T-helper 17 cell (primary cell): Measurements from ENCODE around the gene ECSCR. TPM values are rescaled to one million over a fixed set of nuclear protein-coding genes. Genes with fewer than 3 reads are reported as not detected.

Source experiments
- ATAC-seq: fragments of 150-1000 bp; cut with Tn5 transposase; 2 replicates; pipeline ENCODE4 v1.10.0; 2021; ENCODE audit warnings: mild to moderate bottlenecking, moderate library complexity
- DNase-seq, 3 donors: peaks; one replicate each; pipeline versions ENCODE4 v3.0.0 to v3.0.0-alpha.2; 2020 to 2021
- H3K9me3 ChIP-seq: one replicate; pipeline ENCODE4 v1.7.0; 2013; ENCODE audit warnings: low read length, mild to moderate bottlenecking; ENCODE audit not compliant: control insufficient read depth, poor library complexity, severe bottlenecking
- H3K27ac Mint-ChIP-seq: one replicate; pipeline ENCODE4 v1.8.0; 2022; ENCODE audit warnings: mild to moderate bottlenecking, moderate library complexity, mixed read lengths
- H3K27me3 Mint-ChIP-seq: one replicate; pipeline ENCODE4 v1.8.0; 2022; ENCODE audit warnings: mixed read lengths
- H3K36me3 Mint-ChIP-seq: one replicate; pipeline ENCODE4 v1.8.0; 2022; ENCODE audit warnings: low read depth, mixed read lengths
- H3K4me1 Mint-ChIP-seq: one replicate; pipeline ENCODE4 v1.8.0; 2022; ENCODE audit warnings: mild to moderate bottlenecking, mixed read lengths
- H3K4me3 Mint-ChIP-seq: one replicate; pipeline ENCODE4 v1.8.0; 2022; ENCODE audit warnings: mild to moderate bottlenecking, moderate library complexity, mixed read lengths
- total RNA-seq, 4 donors: library from RNA in 2 of 4; stranded (reverse) in 2 of 4; gene quantifications; one replicate each; pipeline ENCODE4 v1.2.3 and lab custom pipeline; 2022 to 2026

ECSCR gene
- total RNA-seq, 2 donors from 2014 or later = not detected

- H3K9me3 ChIP-seq = no peaks in the 10 kb centered on the region
- Mint-ChIP-seq H3K27me3 (no peaks in the 10 kb centered on the region), H3K4me1 (peaks cover 7% of the 10 kb centered on the region), H3K36me3 (peaks cover 8% of the 10 kb centered on the region), H3K4me3 (no peak overlapping the region), H3K27ac (no peak overlapping the region)
- no peak for DNase-seq
- ATAC-seq = no peak
Observed at GRCh38 chr5:139426203-139426885, 36.2 kb downstream of the ECSCR start.

GRCh38 chr5:139425497-139425896 is 37.0 kb downstream of the ECSCR start:
- no peaks in the 10 kb centered on the region for H3K9me3 ChIP-seq
- Mint-ChIP-seq H3K36me3 (peaks cover 8% of the 10 kb centered on the region), H3K27ac (no peak overlapping the region), H3K4me3 (no peak overlapping the region), H3K4me1 (peaks cover 7% of the 10 kb centered on the region), H3K27me3 (no peaks in the 10 kb centered on the region)
- DNase-seq = no peak
- no peak for ATAC-seq

- Mint-ChIP-seq H3K4me1 (peaks cover 4% of the 10 kb centered on the region), H3K36me3 (peaks cover 8% of the 10 kb centered on the region), H3K27me3 (no peaks in the 10 kb centered on the region), H3K27ac (peak overlapping the region; percentile 41), H3K4me3 (no peak overlapping the region)
- peak; percentile 98 for ATAC-seq
- no peaks in the 10 kb centered on the region for H3K9me3 ChIP-seq
- peak in 1 of 3 donors; percentile 50 for DNase-seq
Observed at GRCh38 chr5:139422307-139422893, 40.1 kb downstream of the ECSCR start.

GRCh38 chr5:139419226-139420192 is 43.0 kb downstream of the ECSCR start:
- no peak for DNase-seq
- Mint-ChIP-seq H3K27ac (peak overlapping the region; percentile 59), H3K4me1 (peaks cover 17% of the 10 kb centered on the region), H3K27me3 (no peaks in the 10 kb centered on the region), H3K36me3 (peaks cover 6% of the 10 kb centered on the region), H3K4me3 (no peak overlapping the region)
- H3K9me3 ChIP-seq = no peaks in the 10 kb centered on the region
- no peak for ATAC-seq

- H3K4me1 Mint-ChIP-seq = peaks cover 18% of the 10 kb centered on the region
- no peak for DNase-seq
- ATAC-seq = no peak
Observed at GRCh38 chr5:139418793-139419192, 43.8 kb downstream of the ECSCR start.

GRCh38 chr5:139417214-139417613 is 45.3 kb downstream of the ECSCR start:
- DNase-seq (no peak), ATAC-seq (no peak)
- H3K27ac Mint-ChIP-seq = no peak overlapping the region
- H3K36me3 Mint-ChIP-seq = peaks cover 3% of the 10 kb centered on the region
- H3K9me3 ChIP-seq = no peaks in the 10 kb centered on the region
- peaks cover 18% of the 10 kb centered on the region for H3K4me1 Mint-ChIP-seq
- H3K4me3 Mint-ChIP-seq = no peak overlapping the region
- no peaks in the 10 kb centered on the region for H3K27me3 Mint-ChIP-seq

More at GRCh38 chr5:139418793-139419192, 43.8 kb downstream of the ECSCR start:
- Mint-ChIP-seq H3K4me3 (no peak overlapping the region), H3K27ac (no peak overlapping the region), H3K36me3 (peaks cover 6% of the 10 kb centered on the region), H3K27me3 (no peaks in the 10 kb centered on the region)
- H3K9me3 ChIP-seq = no peaks in the 10 kb centered on the region

GRCh38 chr5:139416651-139417050 is 45.9 kb downstream of the ECSCR start:
- H3K27ac Mint-ChIP-seq = no peak overlapping the region
- no peak overlapping the region for H3K4me3 Mint-ChIP-seq
- H3K9me3 ChIP-seq = no peaks in the 10 kb centered on the region
- peaks cover 3% of the 10 kb centered on the region for H3K36me3 Mint-ChIP-seq
- no peak for ATAC-seq
- H3K4me1 Mint-ChIP-seq = peaks cover 17% of the 10 kb centered on the region
- no peak for DNase-seq
- H3K27me3 Mint-ChIP-seq = no peaks in the 10 kb centered on the region

- Mint-ChIP-seq H3K4me3 (no peak overlapping the region), H3K4me1 (peaks cover 17% of the 10 kb centered on the region), H3K27me3 (no peaks in the 10 kb centered on the region), H3K36me3 (peaks cover 3% of the 10 kb centered on the region), H3K27ac (peak overlapping the region; percentile 61)
- no peak for DNase-seq
- ATAC-seq = no peak
- no peaks in the 10 kb centered on the region for H3K9me3 ChIP-seq
Observed at GRCh38 chr5:139415869-139416268, 46.7 kb downstream of the ECSCR start.

- DNase-seq (no peak), ATAC-seq (peak; percentile 14)
- peaks cover 3% of the 10 kb centered on the region for H3K36me3 Mint-ChIP-seq
- H3K27ac Mint-ChIP-seq = peak overlapping the region; percentile 61
- peak overlapping the region; percentile 76 for H3K4me3 Mint-ChIP-seq
- peaks cover 17% of the 10 kb centered on the region for H3K4me1 Mint-ChIP-seq
- no peaks in the 10 kb centered on the region for H3K9me3 ChIP-seq
- H3K27me3 Mint-ChIP-seq = no peaks in the 10 kb centered on the region
Observed at GRCh38 chr5:139415221-139415861, 47.2 kb downstream of the ECSCR start.

- peaks cover 3% of the 10 kb centered on the region for H3K36me3 Mint-ChIP-seq
- peak overlapping the region; percentile 61 for H3K27ac Mint-ChIP-seq
- no peak for DNase-seq
- peaks cover 17% of the 10 kb centered on the region for H3K4me1 Mint-ChIP-seq
- H3K9me3 ChIP-seq = no peaks in the 10 kb centered on the region
- H3K27me3 Mint-ChIP-seq = no peaks in the 10 kb centered on the region
- H3K4me3 Mint-ChIP-seq = peak overlapping the region; percentile 76
- ATAC-seq = peak; percentile 84
Observed at GRCh38 chr5:139414581-139415130, 47.9 kb downstream of the ECSCR start.

- H3K27me3 Mint-ChIP-seq = no peaks in the 10 kb centered on the region
- H3K4me3 Mint-ChIP-seq = peak overlapping the region; percentile 76
- DNase-seq = no peak
- no peaks in the 10 kb centered on the region for H3K9me3 ChIP-seq
- H3K36me3 Mint-ChIP-seq = no peaks in the 10 kb centered on the region
- ATAC-seq = no peak
- H3K4me1 Mint-ChIP-seq = peaks cover 17% of the 10 kb centered on the region
- H3K27ac Mint-ChIP-seq = peak overlapping the region; percentile 61
Observed at GRCh38 chr5:139413963-139414362, 48.6 kb downstream of the ECSCR start.

GRCh38 chr5:139413153-139413552 is 49.4 kb downstream of the ECSCR start:
- DNase-seq (no peak), ATAC-seq (no peak)
- H3K4me1 Mint-ChIP-seq = peaks cover 17% of the 10 kb centered on the region
- H3K4me3 Mint-ChIP-seq = no peak overlapping the region
- H3K9me3 ChIP-seq = no peaks in the 10 kb centered on the region
- H3K36me3 Mint-ChIP-seq = no peaks in the 10 kb centered on the region
- no peak overlapping the region for H3K27ac Mint-ChIP-seq
- no peaks in the 10 kb centered on the region for H3K27me3 Mint-ChIP-seq
